PC-3 (cell line): ENCODE results near the gene FBXW5. TPM values are rescaled to one million over a fixed set of nuclear protein-coding genes. Genes with fewer than 3 reads are reported as not detected.
A peak's percentile ranks its signal among the peaks of the same experiment; 100 is the strongest.

Experiments
- ATAC-seq: fragments of 200-7000 bp; cut with Tn5 transposase; 2 replicates; pipeline ENCODE4 v1.9.1; 2020; ENCODE audit warnings: mild to moderate bottlenecking, moderate library complexity
- BruUV-seq: library from RNA; stranded (reverse); fragments of 400-500 nt; replicated peaks from 2 replicates; lab custom pipeline; 2021; lab: Mats Ljungman, UMichigan
- CTCF ChIA-PET: fragments of 300-600 bp; sonication (Branson Sonifier 250); formaldehyde crosslinking; loops from one replicate; lab custom pipeline; 2022; ENCODE audit warnings: antibody characterized with exemption; lab: Charles Lee
- POLR2A ChIA-PET: fragments of 300-600 bp; sonication (Branson Sonifier 250); formaldehyde crosslinking; loops from one replicate; lab custom pipeline; 2022; ENCODE audit warnings: antibody characterized with exemption; ENCODE audit not compliant: unreplicated experiment; lab: Charles Lee
- DNase-seq: peaks from one replicate; pipeline ENCODE4 v3.0.0-alpha.2; 2015
- H2AFZ ChIP-seq: fragments of 300-600 bp; sonication (generic); 2 replicates; pipeline ENCODE4 v1.6.0; 2016; ENCODE audit warnings: antibody characterized with exemption, low read length
- H3F3A ChIP-seq: fragments of 300-600 bp; sonication (generic); one replicate; pipeline ENCODE4 v1.6.0; 2017; ENCODE audit warnings: antibody characterized with exemption, low read length, control low read depth, mild to moderate bottlenecking; ENCODE audit not compliant: unreplicated experiment
- H3K27ac ChIP-seq: fragments of 300-600 bp; sonication (generic); 2 replicates; pipeline ENCODE4 v1.5.1; 2016; ENCODE audit warnings: mild to moderate bottlenecking, low read length
- H3K27me3 ChIP-seq: fragments of 300-600 bp; sonication (generic); 2 replicates; pipeline ENCODE4 v1.6.1; 2016; ENCODE audit warnings: low read length, mixed read lengths
- H3K36me3 ChIP-seq: fragments of 300-600 bp; sonication (generic); 2 replicates; pipeline ENCODE4 v1.6.1; 2016; ENCODE audit warnings: low read depth, mixed run types, low read length, mixed read lengths
- H3K4me1 ChIP-seq: fragments of 300-600 bp; sonication (generic); 2 replicates; pipeline ENCODE4 v1.5.1; 2016; ENCODE audit warnings: low read length; ENCODE audit not compliant: insufficient read depth
- H3K4me2 ChIP-seq: fragments of 300-600 bp; sonication (generic); 2 replicates; pipeline ENCODE4 v1.6.0; 2016; ENCODE audit warnings: low read length
- H3K4me3 ChIP-seq: fragments of 300-600 bp; sonication (generic); 2 replicates; pipeline ENCODE4 v1.5.1; 2016; ENCODE audit warnings: mild to moderate bottlenecking, low read length, mixed read lengths
- H3K79me2 ChIP-seq: fragments of 300-600 bp; sonication (generic); 2 replicates; pipeline ENCODE4 v1.6.1; 2017; ENCODE audit warnings: low read length, mixed read lengths
- H3K9ac ChIP-seq: fragments of 300-600 bp; sonication (generic); 2 replicates; pipeline ENCODE4 v1.6.0; 2016; ENCODE audit warnings: mild to moderate bottlenecking, low read length
- H3K9me2 ChIP-seq: fragments of 300-600 bp; sonication (generic); replicated peaks from 2 replicates; pipeline ENCODE4 v1.6.1; 2016; ENCODE audit warnings: mixed run types, low read length, mixed read lengths
- H3K9me3 ChIP-seq: fragments of 300-600 bp; sonication (generic); 2 replicates; pipeline ENCODE4 v1.6.1; 2016; ENCODE audit warnings: low read length, mixed read lengths
- H4K20me1 ChIP-seq: fragments of 300-600 bp; sonication (generic); 2 replicates; pipeline ENCODE4 v1.6.1; 2016; ENCODE audit warnings: low read length, mixed read lengths
- CTCF ChIP-seq: fragments of 300-600 bp; sonication (generic); conservative IDR thresholded peaks from 2 replicates; pipeline ENCODE4 v1.5.1; 2017; ENCODE audit warnings: antibody characterized with exemption, low read depth, mild to moderate bottlenecking, low read length
- EZH2 ChIP-seq: fragments of 300-600 bp; sonication (generic); IDR thresholded peaks from one replicate; pipeline ENCODE4 v1.6.1; 2017; ENCODE audit warnings: antibody characterized with exemption, mild to moderate bottlenecking, low read length; ENCODE audit not compliant: unreplicated experiment
- EZH2phosphoT487 ChIP-seq: fragments of 300-600 bp; sonication (generic); IDR thresholded peaks from 2 replicates; pipeline ENCODE4 v1.6.1; 2018; ENCODE audit warnings: mild to moderate bottlenecking, antibody characterized with exemption, low read length, borderline replicate concordance
- intact Hi-C: fragments of 100-400 bp; cut with micrococcal nuclease; formaldehyde crosslinking; loops from 2 replicates; pipeline ENCODE4 v1.9.0; 2023
- total RNA-seq: library from RNA; depleted of rRNA; stranded (reverse); fragments of >200 nt; gene quantifications from 2 replicates; pipeline ENCODE4 v1.2.3, GENCODE V29; 2014

The FBXW5 gene
- total RNA-seq, 1 experiment from 2014 or later: 138 TPM

GRCh38 chr9:136942881-136943230 lies 1.7 kb downstream of the FBXW5 start:
- Histone ChIP-seq H3K36me3 (no peaks in the 10 kb centered on the region; the same call in 1 of the 2 replicates), H3K4me2 (peak overlapping the region; percentile 98), H3K4me3 (peak overlapping the region; percentile 71), H2AFZ (no peak overlapping the region), H3K4me1 (peaks cover under 1% of the 10 kb centered on the region; the same call in 1 of the 2 replicates), H3K9ac (peak overlapping the region; percentile 83; the same call in 1 of the 2 replicates), H3K79me2 (peaks cover 26% of the 10 kb centered on the region), H3K9me3 (no peaks in the 10 kb centered on the region), H3F3A (no peaks in the 10 kb centered on the region), H4K20me1 (no peaks in the 10 kb centered on the region), H3K27ac (no peak overlapping the region), H3K27me3 (no peaks in the 10 kb centered on the region), H3K9me2 (no peaks in the 10 kb centered on the region)
- TF ChIP-seq EZH2 (no peak), EZH2phosphoT487 (no peak), CTCF (no peak)
- ATAC-seq (no peak), DNase-seq (no peak)
- intact Hi-C loops: no loop called here
- BruUV-seq: no TSS peak
- CTCF ChIA-PET: no interaction called here
- POLR2A ChIA-PET: no interaction called here

GRCh38 chr9:136942112-136942880 lies 2.2 kb downstream of the FBXW5 start:
- H3K27ac ChIP-seq: no peak overlapping the region
- peak overlapping the region; percentile 98 for H3K4me2 ChIP-seq

More at GRCh38 chr9:136942112-136942880, 2.2 kb downstream of the FBXW5 start:
- TF ChIP-seq CTCF (no peak), EZH2phosphoT487 (no peak), EZH2 (no peak)
- no peaks in the 10 kb centered on the region for H3F3A ChIP-seq
- POLR2A ChIA-PET: no interaction called here
- no peaks in the 10 kb centered on the region for H3K27me3 ChIP-seq
- intact Hi-C loops: no loop called here
- H3K9me2 ChIP-seq: no peaks in the 10 kb centered on the region
- no peak overlapping the region for H2AFZ ChIP-seq
- no peaks in the 10 kb centered on the region; the same call in 1 of the 2 replicates for H3K36me3 ChIP-seq
- no peaks in the 10 kb centered on the region; the same call in 1 of the 2 replicates for H3K4me1 ChIP-seq
- peaks cover 26% of the 10 kb centered on the region for H3K79me2 ChIP-seq
- no peak for DNase-seq
- H3K4me3 ChIP-seq: no peak overlapping the region; the same call in 1 of the 2 replicates
- ATAC-seq: no peak
- CTCF ChIA-PET: no interaction called here
- H4K20me1 ChIP-seq: no peaks in the 10 kb centered on the region
- H3K9me3 ChIP-seq: no peaks in the 10 kb centered on the region
- H3K9ac ChIP-seq: no peak overlapping the region
- no TSS peak for BruUV-seq
